Measurements from ENCODE around the gene LEKR1. TPM values are rescaled to one million over a fixed set of nuclear protein-coding genes. Genes with fewer than 3 reads are reported as not detected.

The LEKR1 gene
- total RNA-seq, 1 experiment from 2014 or later, result 0.90 TPM

DNA sequence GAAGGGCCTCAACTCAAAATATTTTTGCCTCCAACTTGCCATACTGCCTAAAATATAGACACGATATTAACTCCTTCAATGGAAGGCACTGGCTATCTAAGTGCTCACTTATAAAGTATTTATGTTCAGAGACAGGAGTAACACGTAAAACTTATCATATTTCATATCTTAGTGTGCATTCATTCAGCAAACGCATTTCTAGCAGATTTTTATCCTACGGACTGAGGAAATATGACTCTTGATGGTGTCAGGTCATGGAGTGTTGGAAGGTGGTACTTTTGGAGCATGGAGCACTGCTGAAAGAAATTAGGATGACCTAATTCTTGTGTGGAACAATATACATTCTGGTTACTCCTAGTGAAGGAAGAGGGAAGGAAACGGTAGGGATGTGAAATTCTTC is 43.8 kb upstream of the LEKR1 start:
- no peak for TF ChIP-seq EZH2 (IDR thresholded peaks at IDR 0.05; ENCODE audit: borderline replicate concordance, low read depth, low read length, poor library complexity, severe bottlenecking)
- TF ChIP-seq, protein P1, sequence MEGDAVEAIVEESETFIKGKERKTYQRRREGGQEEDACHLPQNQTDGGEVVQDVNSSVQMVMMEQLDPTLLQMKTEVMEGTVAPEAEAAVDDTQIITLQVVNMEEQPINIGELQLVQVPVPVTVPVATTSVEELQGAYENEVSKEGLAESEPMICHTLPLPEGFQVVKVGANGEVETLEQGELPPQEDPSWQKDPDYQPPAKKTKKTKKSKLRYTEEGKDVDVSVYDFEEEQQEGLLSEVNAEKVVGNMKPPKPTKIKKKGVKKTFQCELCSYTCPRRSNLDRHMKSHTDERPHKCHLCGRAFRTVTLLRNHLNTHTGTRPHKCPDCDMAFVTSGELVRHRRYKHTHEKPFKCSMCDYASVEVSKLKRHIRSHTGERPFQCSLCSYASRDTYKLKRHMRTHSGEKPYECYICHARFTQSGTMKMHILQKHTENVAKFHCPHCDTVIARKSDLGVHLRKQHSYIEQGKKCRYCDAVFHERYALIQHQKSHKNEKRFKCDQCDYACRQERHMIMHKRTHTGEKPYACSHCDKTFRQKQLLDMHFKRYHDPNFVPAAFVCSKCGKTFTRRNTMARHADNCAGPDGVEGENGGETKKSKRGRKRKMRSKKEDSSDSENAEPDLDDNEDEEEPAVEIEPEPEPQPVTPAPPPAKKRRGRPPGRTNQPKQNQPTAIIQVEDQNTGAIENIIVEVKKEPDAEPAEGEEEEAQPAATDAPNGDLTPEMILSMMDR (conservative IDR thresholded peaks at IDR 0.05; ENCODE audit: low read depth, low read length), result no peak
- no peak overlapping the region for H3K4me3 ChIP-seq (ENCODE audit: low read depth, low read length, poor library complexity, severe bottlenecking)
- POLR2A ChIA-PET (ENCODE audit: low non-redundant PET), result no interaction called here
- H3K27ac ChIP-seq (ENCODE audit: low read depth, low read length, poor library complexity, severe bottlenecking), result no peak overlapping the region
- no TSS peak for BruUV-seq (replicated peaks)
- H3K4me1 ChIP-seq (ENCODE audit: insufficient read depth, low read length, poor library complexity, severe bottlenecking), result peaks cover 10% of the 10 kb centered on the region
- H3K27me3 ChIP-seq (replicated peaks; ENCODE audit: insufficient read depth, low read depth, low read length, poor library complexity), result no peaks in the 10 kb centered on the region
- no peaks in the 10 kb centered on the region for H3K36me3 ChIP-seq (ENCODE audit: insufficient read depth, low read length, poor library complexity, severe bottlenecking)
- no peaks in the 10 kb centered on the region for H3K9me3 ChIP-seq (ENCODE audit: low read depth, low read length, poor library complexity, severe bottlenecking)
- no peak for DNase-seq (ENCODE audit: low spot score)
- intact Hi-C loops (cut with micrococcal nuclease; ENCODE audit: unreplicated experiment), result no loop called here
- CTCF ChIA-PET, result no interaction called here

DNA sequence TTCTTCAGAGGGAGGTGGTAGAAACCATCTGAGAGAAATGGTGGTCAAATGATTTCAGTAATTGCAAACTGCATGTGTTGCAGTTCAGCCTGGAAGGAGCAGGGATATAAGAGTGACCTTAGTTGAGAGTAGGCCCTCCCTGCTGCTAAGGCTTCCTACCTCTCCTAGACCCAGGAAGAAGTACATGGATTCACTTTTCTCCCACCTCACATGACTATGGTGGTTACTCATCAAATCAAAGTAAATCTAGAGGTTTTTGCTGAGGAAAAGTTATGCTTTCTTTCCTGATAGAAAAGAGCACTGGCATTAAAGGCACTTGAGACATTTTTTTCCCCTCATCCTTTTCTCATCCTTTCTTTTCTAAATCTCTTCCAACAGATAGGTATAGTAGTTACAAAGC is 43.2 kb upstream of the LEKR1 start:
- Histone ChIP-seq H3K4me3 (ENCODE audit: low read depth, low read length, poor library complexity, severe bottlenecking) (no peak overlapping the region), H3K9me3 (ENCODE audit: low read depth, low read length, poor library complexity, severe bottlenecking) (no peaks in the 10 kb centered on the region), H3K27ac (ENCODE audit: low read depth, low read length, poor library complexity, severe bottlenecking) (no peak overlapping the region), H3K27me3 (replicated peaks; ENCODE audit: insufficient read depth, low read depth, low read length, poor library complexity) (no peaks in the 10 kb centered on the region), H3K4me1 (ENCODE audit: insufficient read depth, low read length, poor library complexity, severe bottlenecking) (peaks cover 12% of the 10 kb centered on the region), H3K36me3 (ENCODE audit: insufficient read depth, low read length, poor library complexity, severe bottlenecking) (no peaks in the 10 kb centered on the region)
- ChIA-PET CTCF (no interaction called here), POLR2A (ENCODE audit: low non-redundant PET) (no interaction called here)
- intact Hi-C loops (cut with micrococcal nuclease; ENCODE audit: unreplicated experiment), result no loop called here
- BruUV-seq (replicated peaks), result no TSS peak
- TF ChIP-seq, protein P1 (conservative IDR thresholded peaks at IDR 0.05; ENCODE audit: low read depth, low read length), result no peak
- no peak for TF ChIP-seq EZH2 (IDR thresholded peaks at IDR 0.05; ENCODE audit: borderline replicate concordance, low read depth, low read length, poor library complexity, severe bottlenecking)
- no peak for DNase-seq (ENCODE audit: low spot score)

DNA sequence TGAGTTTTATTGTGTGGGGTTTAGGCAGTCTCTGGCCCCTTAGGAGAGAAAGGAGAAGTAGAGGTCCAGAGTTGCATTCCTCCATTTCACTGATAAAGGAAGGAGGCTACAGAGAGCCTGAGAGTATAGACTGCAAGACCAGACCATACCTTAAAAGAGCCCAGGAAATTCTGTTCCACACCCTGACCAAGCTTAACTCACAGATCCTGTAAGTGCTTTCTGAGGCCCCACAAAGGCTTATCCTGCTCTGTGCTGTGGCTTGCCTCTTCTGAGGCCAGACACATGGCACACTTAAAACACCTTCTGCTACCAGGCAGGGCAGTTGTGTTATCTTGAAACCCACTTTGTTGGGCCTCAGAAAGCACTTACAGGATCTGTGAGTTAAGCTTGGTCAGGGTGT is 39.2 kb upstream of the LEKR1 start:
- ChIA-PET CTCF (no interaction called here), POLR2A (ENCODE audit: low non-redundant PET) (no interaction called here)
- H3K9me3 ChIP-seq (ENCODE audit: low read depth, low read length, poor library complexity, severe bottlenecking), result no peaks in the 10 kb centered on the region
- H3K4me1 ChIP-seq (ENCODE audit: insufficient read depth, low read length, poor library complexity, severe bottlenecking), result peaks cover 25% of the 10 kb centered on the region
- peak overlapping the region; percentile 26 for H3K27ac ChIP-seq (ENCODE audit: low read depth, low read length, poor library complexity, severe bottlenecking)
- no peaks in the 10 kb centered on the region for H3K27me3 ChIP-seq (replicated peaks; ENCODE audit: insufficient read depth, low read depth, low read length, poor library complexity)
- no peak for TF ChIP-seq EZH2 (IDR thresholded peaks at IDR 0.05; ENCODE audit: borderline replicate concordance, low read depth, low read length, poor library complexity, severe bottlenecking)
- TF ChIP-seq, protein P1 (conservative IDR thresholded peaks at IDR 0.05; ENCODE audit: low read depth, low read length), result no peak
- no peak for DNase-seq (ENCODE audit: low spot score)
- H3K4me3 ChIP-seq (ENCODE audit: low read depth, low read length, poor library complexity, severe bottlenecking), result no peak overlapping the region
- intact Hi-C loops (cut with micrococcal nuclease; ENCODE audit: unreplicated experiment), result no loop called here
- BruUV-seq (replicated peaks), result no TSS peak
- H3K36me3 ChIP-seq (ENCODE audit: insufficient read depth, low read length, poor library complexity, severe bottlenecking), result no peaks in the 10 kb centered on the region

Data from A673 (cell line).